NCI-H146 treated with DMSO at 0.1 percent for 48 hours (cell line): Measurements from ENCODE around the gene ST6GAL1.
"Not testable (repeated sequence)": the region's sequence is repeated elsewhere in the genome, so short reads cannot be mapped to it uniquely, and the experiment has no call there.

Experiments
- DNase-seq: peaks from one replicate; lab custom pipeline; 2025; ENCODE audit not compliant: unreplicated experiment; lab: John Stamatoyannopoulos, UW

ST6GAL1 gene

DNA sequence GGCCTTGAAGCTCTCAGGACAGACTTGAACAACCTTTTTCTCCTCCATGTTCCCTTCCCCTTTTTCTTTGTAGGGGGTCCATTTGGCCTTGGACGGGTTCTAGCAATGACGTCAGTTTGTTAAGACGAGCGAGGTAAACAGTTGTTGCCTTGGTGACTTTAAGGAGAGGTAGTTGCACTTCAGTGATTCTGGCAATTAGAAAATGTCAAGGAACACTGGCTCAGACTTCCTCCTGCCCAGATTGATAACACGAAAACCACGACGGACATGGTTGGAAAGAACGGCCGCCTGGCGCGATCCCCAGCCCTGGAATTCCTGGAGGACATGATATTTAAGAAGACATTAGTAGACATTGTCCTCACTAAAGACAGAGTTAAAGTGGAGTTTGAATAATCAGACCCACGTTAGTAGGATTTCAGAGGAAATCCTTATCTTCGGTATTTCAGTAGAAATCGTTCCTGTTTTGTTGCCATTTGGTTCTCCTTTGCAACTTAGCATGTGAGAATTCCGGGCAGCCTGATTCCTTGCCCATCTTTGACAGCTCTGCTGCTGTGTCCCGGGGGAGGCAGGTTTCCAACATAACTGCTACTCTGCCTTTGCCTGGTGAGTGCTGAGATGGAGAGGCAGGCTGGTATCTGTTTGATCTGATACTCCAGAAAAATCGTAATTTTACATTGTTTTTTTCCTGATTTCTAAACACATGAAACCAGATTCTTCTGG is 87.3 kb downstream of the ST6GAL1 start:
- DNase-seq, result no peak

GRCh38 chr3:187019542-187020072 is 89.3 kb downstream of the ST6GAL1 start:
- no peak for DNase-seq

- no peak for DNase-seq
These were observed 90.0 kb downstream of the ST6GAL1 start for GRCh38 chr3:187020376-187020775.

GRCh38 chr3:187021748-187022402 is 91.5 kb downstream of the ST6GAL1 start:
- DNase-seq, result no peak

GRCh38 chr3:187022403-187023029 is 92.2 kb downstream of the ST6GAL1 start:
- DNase-seq, result no peak

DNA sequence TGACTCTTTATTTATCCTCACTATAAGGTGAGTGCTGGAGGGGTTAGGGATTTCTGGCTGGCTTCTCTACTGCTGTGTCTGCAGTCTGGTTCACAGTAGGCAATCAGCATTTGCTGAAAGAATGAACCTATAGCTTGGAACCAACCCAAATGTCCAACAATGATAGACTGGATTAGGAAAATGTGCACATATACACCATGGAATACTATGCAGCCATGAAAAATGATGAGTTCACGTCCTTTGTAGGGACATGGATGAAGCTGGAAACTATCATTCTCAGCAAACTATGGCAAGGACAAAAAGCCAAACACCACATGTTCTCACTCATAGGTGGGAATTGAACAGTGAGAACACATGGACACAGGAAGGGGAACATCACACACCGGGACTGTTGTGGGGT is 93.0 kb downstream of the ST6GAL1 start:
- DNase-seq, result not testable (repeated sequence)

GRCh38 chr3:187024536-187025226 is 94.4 kb downstream of the ST6GAL1 start:
- DNase-seq, result no peak

- DNase-seq, result no peak
These were observed 94.9 kb downstream of the ST6GAL1 start for GRCh38 chr3:187025254-187025655.

DNA sequence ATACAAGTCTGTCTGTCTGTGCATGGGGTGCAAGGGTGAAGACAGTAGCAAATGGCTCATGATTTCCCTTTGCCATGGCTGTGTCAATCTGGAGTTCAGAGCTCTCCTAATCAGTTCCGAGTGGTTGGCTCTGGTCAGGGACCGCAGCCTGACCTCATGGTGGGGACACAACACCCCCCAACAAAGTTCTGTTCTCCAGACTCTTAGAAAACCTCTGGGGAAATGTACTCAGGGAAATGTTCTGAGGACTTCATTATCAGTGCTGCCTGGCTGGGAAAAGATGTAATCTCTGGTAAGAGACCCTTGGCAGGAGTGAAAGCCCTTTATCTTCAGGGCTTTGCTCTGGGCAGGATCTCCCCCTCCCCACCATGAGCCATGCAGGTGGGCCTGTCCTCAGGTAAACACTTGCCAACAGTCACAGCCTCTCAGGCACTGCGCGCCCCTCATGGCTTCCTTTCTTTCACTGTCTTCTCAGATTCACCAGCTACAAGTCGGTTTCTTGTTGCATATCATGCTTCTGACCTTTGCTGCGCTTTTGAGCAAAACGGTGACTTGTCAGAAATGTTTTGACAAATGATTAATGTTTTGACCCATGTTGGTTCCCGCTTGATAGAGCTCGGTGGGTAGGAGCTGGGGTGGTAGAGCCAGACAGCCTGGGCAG is 95.5 kb downstream of the ST6GAL1 start:
- no peak for DNase-seq

DNA sequence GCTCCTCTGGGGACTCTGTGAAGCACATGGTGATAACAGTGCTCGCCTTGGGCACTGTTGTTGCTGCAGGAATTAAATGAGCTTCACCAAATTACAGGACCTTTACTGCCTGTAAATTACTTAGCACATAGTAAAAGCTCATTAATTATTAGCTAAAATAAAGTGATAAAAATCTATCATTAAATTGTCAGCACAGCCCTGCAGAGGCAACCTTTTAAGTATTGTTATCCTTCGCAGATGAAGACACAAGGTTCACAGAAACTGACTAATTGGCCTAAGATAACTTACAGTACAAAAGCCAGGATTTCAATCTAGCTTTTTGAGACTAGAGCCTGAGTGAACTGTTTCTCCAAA is 96.0 kb downstream of the ST6GAL1 start:
- no peak for DNase-seq

DNA sequence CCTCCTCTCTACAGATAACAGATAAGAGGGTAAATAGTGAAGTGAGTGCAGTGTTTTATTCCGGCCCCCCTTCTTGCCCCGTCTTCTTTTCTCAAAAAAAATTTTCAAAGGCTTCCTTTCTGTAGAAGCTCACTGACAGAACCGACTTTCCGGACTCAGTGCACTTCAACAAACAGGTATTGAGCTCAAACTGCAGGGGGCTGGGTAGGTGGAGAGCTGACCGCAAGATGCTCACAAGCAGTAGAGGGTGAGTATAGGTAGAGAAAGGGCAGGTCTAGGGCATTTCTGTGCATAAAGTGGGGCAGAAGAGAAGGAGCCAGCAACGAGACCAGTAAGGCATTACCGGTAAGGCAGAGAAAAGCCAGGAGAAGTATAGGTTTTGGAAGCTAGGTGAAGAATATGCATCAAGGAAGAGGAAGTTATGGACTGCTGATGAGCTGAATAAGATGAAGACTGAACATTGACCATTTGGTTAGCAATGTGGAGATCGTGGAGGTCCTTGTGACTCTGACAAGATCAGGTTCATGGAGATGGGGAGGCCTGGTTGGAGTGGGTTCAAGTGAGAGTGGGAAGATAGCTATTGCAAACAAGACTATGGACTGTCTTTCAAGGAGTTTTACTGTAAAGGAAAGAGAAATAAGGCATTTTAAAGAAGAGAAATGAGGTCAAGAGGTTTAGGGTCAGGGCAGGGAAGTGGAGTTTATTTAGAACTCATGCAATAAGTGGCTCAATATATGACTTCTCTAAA is 97.4 kb downstream of the ST6GAL1 start:
- DNase-seq, result no peak

DNA sequence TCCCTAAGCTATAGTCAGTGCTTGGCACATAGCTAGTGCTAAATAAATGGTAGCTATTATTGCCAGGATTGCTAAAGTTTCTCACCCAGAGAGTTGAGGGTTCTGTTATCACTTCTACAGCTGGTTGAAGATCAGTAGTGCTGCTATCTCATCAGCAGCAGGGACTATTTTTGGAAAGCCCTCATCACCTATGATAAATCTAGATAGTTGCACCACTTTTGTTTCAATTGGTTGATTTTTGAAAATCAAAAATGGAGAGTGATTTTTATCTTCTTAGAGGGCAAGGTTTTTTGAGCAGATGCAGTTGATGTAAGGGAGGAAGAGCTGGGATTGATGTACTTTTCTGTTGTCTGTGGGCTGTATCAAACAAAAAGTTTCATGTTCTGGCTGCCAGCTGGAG is 101.6 kb downstream of the ST6GAL1 start:
- no peak for DNase-seq

GRCh38 chr3:187036394-187036793 is 106.1 kb downstream of the ST6GAL1 start:
- DNase-seq, result no peak

- no peak for DNase-seq
These were observed 108.9 kb downstream of the ST6GAL1 start for GRCh38 chr3:187039100-187039722.

DNA sequence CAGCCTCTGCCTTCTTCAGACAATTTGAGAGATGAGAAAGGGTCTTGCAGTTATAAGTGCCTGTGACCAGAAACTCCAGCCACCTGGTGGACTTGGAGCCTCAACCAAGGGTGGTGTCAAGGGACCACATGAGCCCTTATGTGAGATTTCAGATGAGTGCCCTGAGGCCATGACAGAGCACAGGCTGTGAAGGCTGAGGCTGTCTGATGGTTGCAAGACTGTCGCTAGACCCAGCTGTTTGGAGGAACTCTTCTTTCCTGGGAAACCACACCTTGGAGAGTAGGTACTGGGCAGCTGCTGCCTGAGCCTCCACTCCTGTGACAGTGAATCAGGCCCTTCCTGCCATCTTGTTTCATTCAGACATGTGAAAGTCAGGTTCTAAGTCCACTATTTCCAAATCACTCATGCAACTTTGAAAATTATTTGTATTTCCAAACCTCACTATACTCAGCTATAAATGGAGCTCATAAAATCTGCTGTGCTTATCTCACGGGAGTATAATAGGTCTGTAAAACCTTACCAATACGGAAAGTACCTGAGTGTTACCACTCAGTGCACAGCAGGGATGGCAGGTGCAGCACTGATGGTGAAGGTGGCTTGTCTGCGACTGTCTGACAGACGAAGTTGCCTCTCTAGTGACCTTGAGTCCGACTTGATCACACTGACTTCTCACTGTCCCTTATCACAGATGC is 109.5 kb downstream of the ST6GAL1 start:
- DNase-seq, result peak; percentile 12

DNA sequence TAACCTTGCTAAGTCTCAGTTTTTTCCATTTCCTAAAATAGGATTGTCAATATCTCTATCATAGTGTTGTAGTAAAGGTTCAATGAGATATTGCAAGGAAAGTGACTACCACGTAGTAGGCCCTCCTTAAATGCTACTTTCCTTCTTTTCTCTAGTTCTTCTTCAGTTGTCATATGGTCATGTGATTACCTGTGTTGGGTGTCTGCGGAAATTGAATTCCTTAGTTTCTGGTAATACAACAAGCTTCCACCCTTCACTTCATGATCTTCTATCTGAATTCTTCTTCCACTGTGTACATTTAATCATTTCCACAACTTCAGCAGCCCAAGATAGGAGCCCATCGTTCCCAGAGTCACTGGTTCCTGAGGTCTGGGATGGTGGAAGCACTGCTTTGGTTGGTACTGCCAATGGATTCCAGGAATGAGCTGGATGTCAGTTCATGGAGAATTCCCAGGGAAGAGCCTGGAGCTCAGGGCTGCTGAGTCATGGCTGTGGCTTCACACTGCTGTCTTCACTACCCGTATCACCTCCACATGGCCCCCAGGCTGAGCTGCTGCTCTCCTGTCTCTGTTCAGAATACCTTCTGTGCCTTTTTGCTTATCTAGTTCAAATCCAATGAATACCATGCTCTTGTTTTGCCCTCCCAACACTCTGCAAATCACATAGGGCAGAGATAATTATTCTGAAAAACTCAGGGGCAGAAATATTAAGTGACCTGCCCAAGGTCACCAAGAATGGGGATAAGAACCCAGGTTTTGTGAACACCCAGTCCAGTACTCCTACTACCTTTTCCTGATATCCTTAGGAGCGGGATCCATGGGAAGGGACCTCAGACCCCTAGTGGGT is 110.4 kb downstream of the ST6GAL1 start:
- DNase-seq, result no peak

GRCh38 chr3:187041362-187042307 is 111.3 kb downstream of the ST6GAL1 start:
- no peak for DNase-seq
